ENCODE measurements around the gene F11R. TPM values are rescaled to one million over a fixed set of nuclear protein-coding genes. Genes with fewer than 3 reads are reported as not detected.

The F11R gene
- total and polyA plus RNA-seq, 2 of the 4 experiments (the other 2 are of a cell fraction): 0.79 to 2.2 TPM

- peaks cover 3% of the 10 kb centered on the region; the same call in 1 of the 2 replicates for H3K4me1 ChIP-seq (ENCODE audit: control insufficient read depth, insufficient read depth, low read length)
- H2BK5ac ChIP-seq (ENCODE audit: low read depth, low read length, poor library complexity, severe bottlenecking): no peak overlapping the region
- intact Hi-C loops (cut with micrococcal nuclease) (no loop called here), in situ Hi-C loops (cut with MboI; ENCODE audit: low sequenced_read_pairs) (no loop called here), dilution Hi-C loops (cut with HindIII; ENCODE audit: low sequenced_read_pairs, unreplicated experiment) (no loop called here)
- H3K4ac ChIP-seq (ENCODE audit: low read depth, low read length): no peak overlapping the region
- H3K23ac ChIP-seq (ENCODE audit: low read depth, low read length): peak overlapping the region; percentile 50; the same call in 1 of the 2 replicates
- no peak overlapping the region for H3K14ac ChIP-seq (replicated peaks; ENCODE audit: low read depth, low read length)
- POLR2A ChIA-PET (ENCODE audit: unreplicated experiment): no interaction called here
- CTCF ChIA-PET: no interaction called here
- no peak overlapping the region for H2AK5ac ChIP-seq (ENCODE audit: low read depth, low read length)
- H3K9me1 ChIP-seq (ENCODE audit: insufficient read depth, low read length): peaks cover 6% of the 10 kb centered on the region; the same call in 1 of the 2 replicates
- peaks cover 28% of the 10 kb centered on the region for H3K27me3 ChIP-seq (ENCODE audit: control insufficient read depth, insufficient read depth, low read length)
- H4K91ac ChIP-seq (ENCODE audit: insufficient read depth, low read depth, low read length): no peak overlapping the region
- TF ChIP-seq RAD21 (IDR thresholded peaks at IDR 0.05; ENCODE audit: low read length) (no peak), MAZ (IDR thresholded peaks at IDR 0.05; ENCODE audit: borderline replicate concordance, low read depth, low read length) (no peak), RFX5 (IDR thresholded peaks at IDR 0.05; ENCODE audit: low read depth, low read length) (no peak), NFE2L2 (IDR thresholded peaks at IDR 0.05; ENCODE audit: low read depth, low read length) (no peak), MXI1 (IDR thresholded peaks at IDR 0.05; ENCODE audit: borderline replicate concordance, low read depth, low read length) (no peak), RCOR1 (IDR thresholded peaks at IDR 0.05; ENCODE audit: insufficient replicate concordance, low read length) (no peak), USF2 (IDR thresholded peaks at IDR 0.05; ENCODE audit: low read depth, low read length) (no peak), BHLHE40 (IDR thresholded peaks at IDR 0.05; ENCODE audit: low read depth, low read length) (no peak)
- TF ChIP-seq, protein P1, sequence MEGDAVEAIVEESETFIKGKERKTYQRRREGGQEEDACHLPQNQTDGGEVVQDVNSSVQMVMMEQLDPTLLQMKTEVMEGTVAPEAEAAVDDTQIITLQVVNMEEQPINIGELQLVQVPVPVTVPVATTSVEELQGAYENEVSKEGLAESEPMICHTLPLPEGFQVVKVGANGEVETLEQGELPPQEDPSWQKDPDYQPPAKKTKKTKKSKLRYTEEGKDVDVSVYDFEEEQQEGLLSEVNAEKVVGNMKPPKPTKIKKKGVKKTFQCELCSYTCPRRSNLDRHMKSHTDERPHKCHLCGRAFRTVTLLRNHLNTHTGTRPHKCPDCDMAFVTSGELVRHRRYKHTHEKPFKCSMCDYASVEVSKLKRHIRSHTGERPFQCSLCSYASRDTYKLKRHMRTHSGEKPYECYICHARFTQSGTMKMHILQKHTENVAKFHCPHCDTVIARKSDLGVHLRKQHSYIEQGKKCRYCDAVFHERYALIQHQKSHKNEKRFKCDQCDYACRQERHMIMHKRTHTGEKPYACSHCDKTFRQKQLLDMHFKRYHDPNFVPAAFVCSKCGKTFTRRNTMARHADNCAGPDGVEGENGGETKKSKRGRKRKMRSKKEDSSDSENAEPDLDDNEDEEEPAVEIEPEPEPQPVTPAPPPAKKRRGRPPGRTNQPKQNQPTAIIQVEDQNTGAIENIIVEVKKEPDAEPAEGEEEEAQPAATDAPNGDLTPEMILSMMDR (conservative IDR thresholded peaks at IDR 0.05; ENCODE audit: low read depth, low read length): no peak
- H3K36me3 ChIP-seq (ENCODE audit: control insufficient read depth, insufficient read depth, low read length): no peaks in the 10 kb centered on the region
- H3K9me3 ChIP-seq (ENCODE audit: control insufficient read depth, insufficient read depth, low read length): no peaks in the 10 kb centered on the region
- peak overlapping the region; percentile 92 for H2AFZ ChIP-seq (replicated peaks; ENCODE audit: low read length, poor library complexity)
- no peak overlapping the region for H3K27ac ChIP-seq (ENCODE audit: insufficient read depth, low read length)
- H3K56ac ChIP-seq (ENCODE audit: extremely low read depth, insufficient read depth, low read length): no peak overlapping the region
- no peak for DNase-seq
- 14% methylated on average over 2 of the region's 10 CpGs; no CpG with 5 or more reads in 1 of the 2 experiments for WGBS, 2 experiments (ENCODE audit: extremely low coverage in 2 of 2, insufficient read length in 1 of 2)
- no peaks in the 10 kb centered on the region for H4K20me1 ChIP-seq (ENCODE audit: insufficient read depth, low read length)
- H2BK120ac ChIP-seq (ENCODE audit: low read depth, low read length): no peak overlapping the region
- ATAC-seq (ENCODE audit: low read depth): peak; percentile 31
- H2BK15ac ChIP-seq (ENCODE audit: low read depth, low read length): no peak overlapping the region
- no peak overlapping the region for H4K8ac ChIP-seq (ENCODE audit: low read depth in 2 of 2, low read length in 2 of 2)
- no peaks in the 10 kb centered on the region for H3K79me1 ChIP-seq (ENCODE audit: low read depth in 1 of 2, low read length in 2 of 2)
- H3K4me3 ChIP-seq (ENCODE audit: insufficient read depth, low read depth, low read length): peak overlapping the region; percentile 58
- no TSS peak for BruUV-seq (replicated peaks)
- H3K4me2 ChIP-seq (ENCODE audit: low read depth, low read length): peak overlapping the region; percentile 99
- no peak overlapping the region for H4K5ac ChIP-seq (ENCODE audit: low read depth, low read length)
- no peak overlapping the region for H3K9ac ChIP-seq (ENCODE audit: low read depth, low read length)
- no peak overlapping the region for H2BK20ac ChIP-seq (ENCODE audit: low read depth, low read length)
- no peak overlapping the region for H2AK9ac ChIP-seq (replicated peaks; ENCODE audit: low read depth, low read length, poor library complexity)
- H3K18ac ChIP-seq (ENCODE audit: low read depth, low read length): no peak overlapping the region
Observed at GRCh38 chr1:161019751-161020495, 1.0 kb downstream of the F11R start.

Measured in IMR-90 (cell line).